UCSD-AML1 (cell line): ENCODE measurements around the gene ARHGEF38.

Experiments used
- DNase-seq: peaks from one replicate; lab custom pipeline; 2025; ENCODE audit not compliant: unreplicated experiment; lab: John Stamatoyannopoulos, UW

Gene ARHGEF38

GRCh38 chr4:105551965-105552746 lies at the start of gene ARHGEF38:
TSS of gene ARHGEF38 (plus strand) at chr4:105552620. CDS start at chr4:105552766, 146 bp downstream.
- DNase-seq: no peak

GRCh38 chr4:105503484-105503883 lies 48.9 kb upstream of the ARHGEF38 start:
- DNase-seq: no peak

GRCh38 chr4:105504744-105505143 lies 47.7 kb upstream of the ARHGEF38 start:
- no peak for DNase-seq

- no peak for DNase-seq
Observed at GRCh38 chr4:105509291-105509690, 43.1 kb upstream of the ARHGEF38 start.

- DNase-seq: no peak
Observed at GRCh38 chr4:105509714-105510113, 42.7 kb upstream of the ARHGEF38 start.

GRCh38 chr4:105510245-105510644 lies 42.2 kb upstream of the ARHGEF38 start:
- DNase-seq: no peak

GRCh38 chr4:105520819-105521790 lies 31.3 kb upstream of the ARHGEF38 start:
- DNase-seq: no peak

- no peak for DNase-seq
Observed at GRCh38 chr4:105526656-105527055, 25.8 kb upstream of the ARHGEF38 start.

- DNase-seq: no peak
Observed at GRCh38 chr4:105527081-105527480, 25.3 kb upstream of the ARHGEF38 start.

- no peak for DNase-seq
Observed at GRCh38 chr4:105536601-105537000, 15.8 kb upstream of the ARHGEF38 start.

- no peak for DNase-seq
Observed at GRCh38 chr4:105541420-105541819, 11.0 kb upstream of the ARHGEF38 start.

- no peak for DNase-seq
Observed at GRCh38 chr4:105542039-105542438, 10.4 kb upstream of the ARHGEF38 start.

GRCh38 chr4:105543346-105543745 lies 9.1 kb upstream of the ARHGEF38 start:
- DNase-seq: no peak

- DNase-seq: no peak
Observed at GRCh38 chr4:105543881-105544280, 8.5 kb upstream of the ARHGEF38 start.

GRCh38 chr4:105544520-105545286 lies 7.7 kb upstream of the ARHGEF38 start:
- no peak for DNase-seq

GRCh38 chr4:105546086-105546485 lies 6.3 kb upstream of the ARHGEF38 start:
- no peak for DNase-seq

- DNase-seq: no peak
Observed at GRCh38 chr4:105547769-105548168, 4.7 kb upstream of the ARHGEF38 start.

GRCh38 chr4:105548483-105548882 lies 3.9 kb upstream of the ARHGEF38 start:
- DNase-seq: no peak

GRCh38 chr4:105550641-105551040 lies 1.8 kb upstream of the ARHGEF38 start:
- DNase-seq: no peak

- no peak for DNase-seq
Observed at GRCh38 chr4:105555409-105555808, 3.0 kb downstream of the ARHGEF38 start.

GRCh38 chr4:105556206-105556605 lies 3.8 kb downstream of the ARHGEF38 start:
- no peak for DNase-seq
